ENCODE data around the gene THRA. TPM values are rescaled to one million over a fixed set of nuclear protein-coding genes. Genes with fewer than 3 reads are reported as not detected.

THRA gene
- total and polyA plus RNA-seq, 9 of the 15 experiments (the other 6 are each of a cell fraction or from before 2014, with no cell fraction given) = 0.34 to 23.4 (median 12.7) TPM

- no peak for TF ChIP-seq MYNN (IDR thresholded peaks at IDR 0.05)
- TF ChIP-seq MYNN (CRISPR knock-in tag; IDR thresholded peaks at IDR 0.05) = no peak
- TF ChIP-seq ZNF274 (IDR thresholded peaks at IDR 0.05; ENCODE audit: borderline replicate concordance, low read depth, low read length) = no peak
- no peak for TF ChIP-seq FOXP4 (CRISPR knock-in tag; IDR thresholded peaks at IDR 0.05; ENCODE audit: borderline replicate concordance)
- TF ChIP-seq ZNF444 (CRISPR knock-in tag; IDR thresholded peaks at IDR 0.05) = no peak
- TF ChIP-seq MIER1 (IDR thresholded peaks at IDR 0.05; ENCODE audit: low read depth) = no peak
- no peak for TF ChIP-seq SNAPC5 (CRISPR knock-in tag; IDR thresholded peaks at IDR 0.05)
- no peak for TF ChIP-seq FIP1L1 (IDR thresholded peaks at IDR 0.05; ENCODE audit: low read depth, low read length, poor library complexity, severe bottlenecking)
- no peak for TF ChIP-seq BCLAF1 (IDR thresholded peaks at IDR 0.05; ENCODE audit: borderline replicate concordance in 1 of 2, control insufficient read depth in 1 of 2, low read depth in 2 of 2, low read length in 1 of 2)
- no peak for TF ChIP-seq TCF3 (CRISPR knock-in tag; IDR thresholded peaks at IDR 0.05)
- TF ChIP-seq ZNF511 (CRISPR knock-in tag; IDR thresholded peaks at IDR 0.05) = no peak
- TF ChIP-seq SUPT5H (IDR thresholded peaks at IDR 0.05) = no peak
- no peak for TF ChIP-seq RAD21 (CRISPR knock-in tag; conservative IDR thresholded peaks at IDR 0.05 in 1 of 2, IDR thresholded peaks at IDR 0.05 in 1 of 2)
- TF ChIP-seq ZNF445 (CRISPR knock-in tag; IDR thresholded peaks at IDR 0.05; ENCODE audit: low read depth) = no peak
- TF ChIP-seq ZNF277 (CRISPR knock-in tag; IDR thresholded peaks at IDR 0.05; ENCODE audit: borderline replicate concordance) = no peak
- TF ChIP-seq MBD2 (IDR thresholded peaks at IDR 0.05; ENCODE audit: borderline replicate concordance, low read depth) = peak; percentile 31; the same call in 1 of the 2 replicates
- peak; percentile 94 for TF ChIP-seq USF1 (CRISPR knock-in tag; IDR thresholded peaks at IDR 0.05)
These were observed 38.1 kb downstream of the THRA start (continued) for GRCh38 chr17:40100669-40101366.

All from K562 (cell line).